ENCODE results near the gene SIGLEC5.

SIGLEC5 gene

GRCh38 chr19:51627491-51628138 is 2.6 kb downstream of the SIGLEC5 start:
- no peak for DNase-seq (ENCODE audit: low read depth)

GRCh38 chr19:51626675-51627074 is 3.5 kb downstream of the SIGLEC5 start:
- DNase-seq (ENCODE audit: low read depth): no peak

GRCh38 chr19:51621178-51621577 is 9.0 kb downstream of the SIGLEC5 start:
- DNase-seq (ENCODE audit: low read depth): no peak

GRCh38 chr19:51615991-51616390 is 14.2 kb downstream of the SIGLEC5 start:
- DNase-seq (ENCODE audit: low read depth): no peak

GRCh38 chr19:51614789-51615188 is 15.4 kb downstream of the SIGLEC5 start:
- no peak for DNase-seq (ENCODE audit: low read depth)

- DNase-seq (ENCODE audit: low read depth): no peak
Measured at GRCh38 chr19:51610576-51610975, 19.6 kb downstream of the SIGLEC5 start.

- DNase-seq (ENCODE audit: low read depth): peak; percentile 58
Measured at GRCh38 chr19:51607920-51608562, 22.2 kb downstream of the SIGLEC5 start.

- DNase-seq (ENCODE audit: low read depth): peak; percentile 33
Measured at GRCh38 chr19:51607077-51607476, 23.1 kb downstream of the SIGLEC5 start.

GRCh38 chr19:51602189-51602854 is 27.9 kb downstream of the SIGLEC5 start:
- no peak for DNase-seq (ENCODE audit: low read depth)

- DNase-seq (ENCODE audit: low read depth): no peak
Measured at GRCh38 chr19:51600940-51601580, 29.1 kb downstream of the SIGLEC5 start.

- DNase-seq (ENCODE audit: low read depth): no peak
Measured at GRCh38 chr19:51599084-51599483, 31.1 kb downstream of the SIGLEC5 start.

GRCh38 chr19:51598159-51598915 is 31.9 kb downstream of the SIGLEC5 start:
- no peak for DNase-seq (ENCODE audit: low read depth)

GRCh38 chr19:51595190-51596175 is 34.7 kb downstream of the SIGLEC5 start:
- no peak for DNase-seq (ENCODE audit: low read depth)

- DNase-seq (ENCODE audit: low read depth): no peak
Measured at GRCh38 chr19:51594774-51595109, 35.5 kb downstream of the SIGLEC5 start.

- DNase-seq (ENCODE audit: low read depth): peak; percentile 94
Measured at GRCh38 chr19:51593969-51594773, 36.0 kb downstream of the SIGLEC5 start.

- DNase-seq (ENCODE audit: low read depth): no peak
Measured at GRCh38 chr19:51593138-51593890, 36.9 kb downstream of the SIGLEC5 start.

- DNase-seq (ENCODE audit: low read depth): no peak
Measured at GRCh38 chr19:51592521-51592920, 37.7 kb downstream of the SIGLEC5 start.

- DNase-seq (ENCODE audit: low read depth): no peak
Measured at GRCh38 chr19:51590441-51590840, 39.8 kb downstream of the SIGLEC5 start.

- DNase-seq (ENCODE audit: low read depth): no peak
Measured at GRCh38 chr19:51589511-51589910, 40.7 kb downstream of the SIGLEC5 start.

Measured in activated T-cell treated with anti-CD3 and anti-CD28 coated beads for 48 hours (primary cell).